22Rv1 (cell line): ENCODE data around the gene VAT1.

Experiments used
- ZFX ChIP-seq: fragments of 450-650 bp; IDR thresholded peaks from 2 replicates; pipeline ENCODE4 v1.6.1; 2017; ENCODE audit warnings: antibody characterized with exemption, borderline replicate concordance
- TF ChIP-seq, protein P1 (sequence below): fragments of 450-650 bp; IDR thresholded peaks from 2 replicates; pipeline ENCODE4 v1.5.1; 2017; ENCODE audit warnings: mild to moderate bottlenecking

DNA sequence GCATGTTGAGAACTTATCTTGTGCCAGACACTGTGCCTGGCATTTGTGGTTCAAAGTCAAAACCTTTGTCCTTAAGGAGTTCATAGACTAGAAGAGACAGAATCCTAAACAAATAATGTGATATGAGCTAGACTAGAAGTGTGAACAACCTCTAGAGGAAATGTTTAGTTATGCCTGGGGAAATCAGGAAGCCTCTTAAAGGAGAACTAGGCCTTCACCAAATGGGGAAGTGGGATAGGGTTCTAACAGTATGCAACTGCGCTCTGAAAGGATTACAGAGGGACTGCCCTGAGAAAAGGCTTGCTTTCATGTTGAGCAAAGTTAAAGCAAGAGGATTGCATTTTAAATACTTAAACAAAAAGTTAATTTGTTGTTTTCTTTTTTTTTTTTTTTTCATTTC lies 37.0 kb downstream of the VAT1 start:
- TF ChIP-seq, protein P1, sequence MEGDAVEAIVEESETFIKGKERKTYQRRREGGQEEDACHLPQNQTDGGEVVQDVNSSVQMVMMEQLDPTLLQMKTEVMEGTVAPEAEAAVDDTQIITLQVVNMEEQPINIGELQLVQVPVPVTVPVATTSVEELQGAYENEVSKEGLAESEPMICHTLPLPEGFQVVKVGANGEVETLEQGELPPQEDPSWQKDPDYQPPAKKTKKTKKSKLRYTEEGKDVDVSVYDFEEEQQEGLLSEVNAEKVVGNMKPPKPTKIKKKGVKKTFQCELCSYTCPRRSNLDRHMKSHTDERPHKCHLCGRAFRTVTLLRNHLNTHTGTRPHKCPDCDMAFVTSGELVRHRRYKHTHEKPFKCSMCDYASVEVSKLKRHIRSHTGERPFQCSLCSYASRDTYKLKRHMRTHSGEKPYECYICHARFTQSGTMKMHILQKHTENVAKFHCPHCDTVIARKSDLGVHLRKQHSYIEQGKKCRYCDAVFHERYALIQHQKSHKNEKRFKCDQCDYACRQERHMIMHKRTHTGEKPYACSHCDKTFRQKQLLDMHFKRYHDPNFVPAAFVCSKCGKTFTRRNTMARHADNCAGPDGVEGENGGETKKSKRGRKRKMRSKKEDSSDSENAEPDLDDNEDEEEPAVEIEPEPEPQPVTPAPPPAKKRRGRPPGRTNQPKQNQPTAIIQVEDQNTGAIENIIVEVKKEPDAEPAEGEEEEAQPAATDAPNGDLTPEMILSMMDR = no peak
- TF ChIP-seq ZFX = no peak
